SK-N-MC (cell line): ENCODE results near the gene KCTD16.

Source experiments
- EZH2 ChIP-seq: fragments of 200-600 bp; sonication (generic); IDR thresholded peaks from one replicate; pipeline ENCODE4 v1.6.1; 2017; ENCODE audit warnings: antibody characterized with exemption
- FOXP2 ChIP-seq: optimal IDR thresholded peaks from 2 replicates; pipeline ENCODE3; 2011; ENCODE audit warnings: mild to moderate bottlenecking, moderate library complexity; ENCODE audit not compliant: insufficient read depth; ENCODE audit errors: extremely low read length, control extremely low read depth
- POLR2AphosphoS5 ChIP-seq: IDR thresholded peaks from 2 replicates; pipeline ENCODE4 v1.6.1; 2012; ENCODE audit warnings: mild to moderate bottlenecking, low read depth, low read length, borderline replicate concordance

DNA sequence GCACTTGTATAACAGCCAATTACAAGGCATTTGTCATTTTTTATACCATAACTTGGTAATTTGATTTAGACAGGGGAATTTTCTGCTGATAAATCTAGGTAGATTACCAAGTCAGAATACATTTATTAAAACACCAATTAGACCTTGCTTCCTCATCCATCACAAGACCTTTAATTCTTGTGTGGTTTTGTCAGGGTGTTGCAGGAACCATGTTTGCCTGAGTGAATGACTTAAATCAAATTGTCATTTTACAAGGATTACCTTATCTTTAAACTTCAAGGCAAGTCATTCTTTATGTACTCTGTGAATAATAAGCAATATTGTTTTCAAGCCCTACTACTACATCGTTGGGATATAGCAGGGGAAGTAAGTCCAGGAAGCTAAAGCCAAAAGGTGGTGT is 257.7 kb downstream of the KCTD16 start:
- TF ChIP-seq EZH2 = no peak
- TF ChIP-seq POLR2AphosphoS5 = no peak
- TF ChIP-seq FOXP2 = no peak
